AG08396 (cell line): Measurements from ENCODE around the gene PLA2G4E.
A peak's percentile ranks its signal among the peaks of the same experiment; 100 is the strongest.

Experiments used
- DNase-seq: peaks from one replicate; pipeline ENCODE4 v3.0.0; 2012; ENCODE audit warnings: low spot score, mixed read lengths

Gene PLA2G4E

DNA sequence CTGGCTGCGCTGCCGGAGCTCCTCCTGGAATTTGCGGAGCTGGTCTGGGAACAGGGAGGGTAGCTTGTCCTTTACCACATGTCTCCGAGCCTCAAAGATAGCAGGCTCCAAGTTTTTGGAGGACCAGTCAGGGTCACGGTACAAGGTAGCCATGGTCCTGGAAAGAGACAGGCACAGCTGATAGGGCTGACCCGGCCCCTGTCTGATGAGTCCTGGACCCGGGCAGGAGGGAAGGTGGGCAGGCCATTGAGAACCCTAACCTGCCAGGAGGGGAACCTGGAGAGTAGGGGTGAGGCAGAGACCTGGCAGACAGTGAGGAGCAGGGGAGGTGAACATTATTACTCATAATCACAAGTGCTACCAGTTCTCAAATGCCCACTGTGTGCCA is 28.0 kb downstream of the PLA2G4E start:
- DNase-seq = no peak

DNA sequence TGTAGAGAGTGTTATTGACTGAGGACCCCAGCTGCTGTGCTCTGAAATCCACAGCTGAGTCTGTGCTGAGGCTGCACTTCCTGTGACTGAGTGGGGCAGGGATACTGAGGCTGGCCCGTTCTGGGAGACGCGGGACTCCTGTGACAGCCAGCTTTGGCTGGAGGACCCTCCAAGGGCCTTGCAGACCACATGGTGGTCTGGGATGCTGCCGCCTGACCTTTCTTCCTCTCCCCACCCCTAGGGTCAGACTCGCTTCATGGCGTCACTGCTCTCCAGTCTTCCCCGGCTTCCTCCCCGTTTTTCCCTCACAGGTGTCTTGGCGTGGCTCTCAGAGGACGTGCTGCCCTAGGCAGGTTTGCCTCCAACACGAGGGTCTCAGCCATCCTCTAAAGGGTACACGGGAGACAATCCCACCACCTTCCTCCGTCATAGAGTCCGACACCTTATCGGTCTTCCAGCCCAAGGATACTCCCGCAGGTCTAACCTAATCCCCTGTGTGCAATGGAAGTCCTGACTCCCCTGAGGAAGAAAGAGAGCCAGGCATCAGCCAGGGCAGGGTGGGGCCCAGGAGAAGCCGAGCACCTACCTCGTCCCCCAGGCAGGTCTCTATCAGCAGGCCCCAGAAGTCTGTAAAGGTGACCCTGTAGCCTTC is 28.6 kb downstream of the PLA2G4E start:
- no peak for DNase-seq

DNA sequence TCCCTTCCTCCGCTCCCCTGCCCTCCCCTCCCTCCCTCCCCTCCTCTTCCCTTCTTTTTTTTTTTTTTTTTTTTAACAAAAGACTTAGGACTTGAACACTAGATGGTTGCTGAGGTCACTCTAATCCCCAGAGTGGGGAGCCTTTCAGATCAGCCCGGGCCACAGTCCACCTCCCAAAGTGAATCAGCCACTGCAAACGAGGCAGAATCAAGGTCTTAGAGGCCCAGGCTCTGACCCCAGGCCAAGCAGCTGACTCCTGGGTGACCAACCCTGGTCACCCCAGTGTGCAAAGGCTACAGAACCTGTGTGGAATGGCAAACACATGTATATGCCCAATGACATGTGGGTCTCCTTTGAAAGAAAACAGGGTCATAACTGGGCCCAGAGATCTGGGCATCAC is 30.2 kb downstream of the PLA2G4E start:
- no peak for DNase-seq

DNA sequence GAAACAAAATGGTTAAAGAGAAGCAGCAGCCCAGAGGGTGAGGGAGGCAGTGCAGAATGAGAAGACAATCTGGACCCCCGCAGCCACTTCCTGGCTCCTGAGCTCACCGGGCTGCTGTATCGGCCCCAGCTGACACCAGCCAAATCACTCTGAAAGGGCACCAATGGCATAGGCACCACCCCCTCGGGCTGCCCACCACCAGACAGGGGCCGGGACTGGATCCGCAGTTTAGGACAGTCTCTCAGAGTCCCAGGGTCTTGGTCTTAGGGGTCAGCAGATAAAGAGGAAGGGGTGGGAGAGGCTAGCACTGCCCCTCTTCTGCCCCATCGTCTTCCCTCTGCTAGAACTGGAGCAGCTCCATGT is 30.6 kb downstream of the PLA2G4E start:
- no peak for DNase-seq

DNA sequence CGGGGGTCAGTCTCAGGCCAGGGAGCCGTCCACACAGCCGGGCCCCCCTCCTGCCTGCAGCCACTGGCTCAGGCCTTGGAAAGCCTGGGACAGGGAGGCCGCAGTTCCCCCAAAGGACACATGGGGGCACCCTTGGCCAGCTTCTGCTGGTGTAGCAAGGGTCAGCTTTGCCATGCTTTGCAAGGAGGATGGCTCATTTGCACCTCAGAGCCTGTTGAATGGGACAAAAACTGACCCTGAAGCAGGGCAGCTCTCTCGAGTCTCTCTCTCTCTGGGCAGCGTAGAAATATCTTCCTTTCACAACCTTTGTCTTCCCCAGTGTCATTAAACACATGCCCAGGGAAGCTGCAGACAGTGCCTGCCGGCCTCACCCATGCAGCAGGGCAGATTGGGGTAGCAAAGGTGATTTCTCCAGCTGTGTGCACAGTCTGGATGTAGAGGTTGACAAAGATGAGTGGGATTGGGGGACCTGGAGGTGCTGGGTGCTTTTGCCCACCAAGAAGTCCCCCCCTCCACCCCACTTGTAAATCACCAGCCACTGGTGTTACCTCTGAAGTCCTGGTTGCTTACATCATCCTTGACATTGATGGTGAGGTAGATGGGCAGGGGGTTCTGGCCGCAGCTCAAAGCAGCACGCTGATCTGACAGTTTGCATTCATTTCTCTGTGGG is 31.1 kb downstream of the PLA2G4E start:
- peak; percentile 90 for DNase-seq

DNA sequence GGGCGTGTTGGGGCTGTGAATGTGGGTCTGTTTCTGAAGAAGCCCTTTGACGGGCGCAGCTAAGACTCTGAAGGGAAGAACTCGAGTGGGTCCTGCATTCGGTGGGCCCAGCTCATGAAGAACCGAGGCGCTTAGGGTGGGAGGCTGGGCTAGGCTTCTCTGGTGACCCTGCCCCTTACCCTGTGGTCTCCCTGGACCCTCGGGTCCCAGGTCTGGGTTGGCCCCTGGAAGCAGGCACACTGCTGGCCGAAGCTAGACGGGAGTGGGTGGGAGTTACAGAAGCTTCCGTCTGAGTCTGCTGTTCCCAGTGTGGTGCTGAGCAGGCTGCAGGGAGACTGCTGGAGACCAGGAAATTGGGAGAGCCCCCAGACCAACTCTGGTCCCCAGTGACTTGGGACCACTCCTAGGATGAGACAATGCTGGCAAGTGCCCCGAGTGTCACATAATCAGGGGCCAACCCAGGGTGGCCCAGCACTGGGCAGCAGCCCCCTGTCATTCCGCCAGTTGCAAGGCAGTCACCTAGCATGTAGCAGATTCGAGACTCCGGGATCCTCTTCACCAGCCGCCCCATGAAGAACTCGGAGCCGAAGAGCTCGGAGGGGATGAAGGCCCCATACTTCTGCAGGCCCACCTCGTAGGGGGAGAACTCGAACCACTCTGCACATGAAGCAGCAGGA is 31.8 kb downstream of the PLA2G4E start:
- DNase-seq = no peak

DNA sequence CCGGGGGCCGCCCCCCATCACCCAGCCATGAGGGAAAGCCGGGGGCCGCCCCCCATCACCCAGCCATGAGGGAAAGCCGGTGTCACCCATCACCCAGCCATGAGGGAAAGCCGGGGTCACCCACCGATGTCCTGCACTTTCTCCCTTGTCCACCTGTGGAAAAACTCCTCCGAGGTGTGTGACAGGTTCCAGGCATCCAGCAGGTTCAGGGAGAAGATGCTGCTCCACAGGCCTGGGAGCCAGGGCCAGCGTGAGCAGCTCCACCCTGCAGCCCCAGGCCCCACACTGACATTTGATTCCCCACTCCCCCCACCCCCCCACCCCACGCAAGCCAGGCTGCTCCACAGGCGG is 32.9 kb downstream of the PLA2G4E start:
- DNase-seq = no peak

DNA sequence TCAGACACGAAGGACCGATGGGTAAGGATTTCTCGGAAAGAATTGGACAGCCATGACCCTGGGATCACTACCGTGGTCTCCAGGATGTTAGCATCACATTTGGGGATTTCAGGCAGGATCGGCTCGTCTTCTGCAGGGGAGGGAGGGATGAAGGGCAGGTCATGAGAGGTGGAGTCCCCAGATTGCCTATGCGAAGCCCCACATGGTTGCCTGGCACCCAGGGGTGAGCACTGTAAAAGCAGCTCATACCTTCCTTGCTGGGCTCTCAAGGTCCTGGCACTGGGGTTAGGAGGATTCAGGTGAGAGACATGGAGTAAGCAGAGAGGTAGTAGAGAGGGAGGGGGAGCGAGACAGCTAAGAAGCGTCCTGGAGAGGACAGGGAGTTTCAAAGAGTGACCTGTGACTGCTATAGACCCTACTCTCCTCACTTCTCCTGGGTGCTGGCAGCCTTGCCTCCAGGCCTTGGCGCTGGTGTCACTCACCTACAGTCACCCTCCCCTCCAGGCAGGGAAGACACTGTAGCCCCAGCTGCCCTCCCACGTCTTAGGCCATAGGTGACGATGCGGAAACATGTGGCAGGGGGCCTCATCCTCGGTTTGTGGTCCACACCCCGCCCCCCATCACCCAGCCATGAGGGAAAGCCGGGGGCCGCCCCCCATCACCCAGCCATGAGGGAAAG is 33.5 kb downstream of the PLA2G4E start:
- DNase-seq = no peak

DNA sequence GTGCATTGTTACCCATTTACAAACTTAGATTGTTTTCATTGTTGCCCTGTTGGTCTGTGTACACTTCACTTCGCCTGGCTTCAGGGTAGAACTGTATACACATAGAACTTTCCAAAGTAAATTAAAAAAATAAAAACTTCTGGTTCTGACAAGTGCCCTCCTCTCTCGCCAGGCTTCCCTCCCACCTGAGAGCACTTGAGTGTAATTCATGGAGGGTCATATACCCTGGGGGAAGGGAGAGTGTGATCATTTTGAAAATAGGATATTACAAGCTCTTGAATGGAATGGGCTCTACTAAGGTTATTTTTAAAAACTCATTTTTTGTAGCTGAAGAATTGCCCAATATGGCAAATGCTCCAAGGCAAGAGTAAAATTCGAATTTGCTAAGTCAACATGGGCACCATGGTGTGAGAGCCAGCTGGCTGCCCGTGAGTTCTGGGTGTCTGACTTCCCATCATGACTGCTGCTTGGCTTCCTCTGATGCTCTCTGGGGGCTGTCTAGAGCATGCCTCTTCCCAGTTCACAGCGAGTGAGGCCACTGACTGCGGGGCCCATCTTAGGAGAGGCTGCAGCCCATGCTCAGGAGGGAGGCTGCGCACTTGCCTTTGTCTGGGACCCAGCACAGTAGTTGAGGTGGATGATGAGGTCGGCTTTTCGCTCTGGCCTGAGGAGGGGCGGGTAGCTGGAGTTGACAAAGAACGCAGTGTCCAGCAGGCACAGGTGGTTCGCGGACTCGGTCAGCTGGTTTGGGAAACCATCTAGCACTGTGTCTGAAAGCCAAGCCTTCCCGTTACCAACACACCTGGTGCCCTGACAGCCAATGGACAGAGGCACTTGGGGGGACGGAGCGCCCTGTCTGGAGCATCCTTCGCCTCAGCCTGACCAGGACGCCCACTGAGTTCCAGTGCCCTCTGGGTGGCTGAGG is 35.3 kb downstream of the PLA2G4E start:
- no peak for DNase-seq

DNA sequence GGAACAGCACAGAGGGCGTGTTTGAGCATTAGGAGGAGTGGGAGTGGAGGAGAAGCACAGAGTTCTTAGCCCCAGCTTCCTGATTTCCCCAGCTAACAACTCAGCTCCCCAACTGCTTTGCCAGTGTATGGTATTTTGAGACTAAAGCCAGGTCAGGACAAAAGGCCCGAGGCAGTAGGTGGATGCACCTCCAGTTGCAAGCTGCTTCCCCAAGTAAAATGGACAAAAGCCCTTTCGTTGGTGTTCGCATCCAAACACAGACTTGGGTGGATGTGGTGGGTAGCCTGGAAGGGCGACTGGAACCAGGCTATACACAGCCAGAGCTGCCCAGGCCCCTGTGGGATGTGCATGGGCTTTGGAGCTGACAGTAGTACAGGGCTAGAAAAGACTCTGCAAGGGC is 36.2 kb downstream of the PLA2G4E start:
- no peak for DNase-seq

DNA sequence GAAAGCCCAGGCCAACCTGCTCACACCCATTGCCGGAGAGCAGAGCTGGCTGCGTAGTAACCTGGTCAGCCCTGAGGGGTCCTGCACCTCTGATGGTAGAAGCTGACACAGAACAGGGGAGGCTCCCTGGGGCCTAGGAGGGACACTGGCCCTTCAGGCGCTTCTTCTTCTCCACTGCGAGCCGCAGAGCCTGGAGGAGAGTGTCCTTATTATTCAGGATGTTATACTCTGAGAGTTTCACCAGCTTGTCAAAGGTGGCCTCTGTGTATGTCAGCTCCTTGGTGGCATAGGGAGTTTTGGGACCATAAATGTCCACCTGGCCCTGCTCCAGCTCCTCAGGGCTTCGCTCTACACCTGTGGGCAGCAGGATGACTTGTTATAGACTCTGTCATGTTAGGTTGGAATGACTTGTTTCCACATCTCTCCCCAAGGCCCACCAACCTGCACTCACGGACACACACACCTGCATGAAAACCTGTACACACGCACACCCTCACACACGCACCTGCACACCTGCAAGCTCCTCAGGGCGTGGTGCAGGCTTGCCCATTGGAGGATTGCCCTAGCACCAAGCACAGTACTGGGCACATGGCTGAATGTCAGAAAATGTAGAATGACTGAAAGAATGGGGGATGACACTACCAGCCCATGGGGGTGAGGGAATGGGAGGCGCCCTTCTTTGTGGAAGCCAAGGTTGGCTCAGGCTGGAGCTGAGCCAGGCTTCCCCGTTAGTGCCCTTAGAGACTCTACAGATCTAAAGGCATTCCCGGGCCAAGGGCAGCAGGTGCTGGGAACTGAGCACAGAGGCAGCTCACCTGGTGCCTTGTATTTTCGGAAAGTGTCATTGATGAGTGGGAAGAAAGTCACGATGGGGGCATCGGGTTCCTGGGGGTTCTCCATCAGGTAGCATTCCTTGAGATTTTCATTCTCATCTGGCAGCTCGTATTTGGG is 36.9 kb downstream of the PLA2G4E start:
- no peak for DNase-seq

DNA sequence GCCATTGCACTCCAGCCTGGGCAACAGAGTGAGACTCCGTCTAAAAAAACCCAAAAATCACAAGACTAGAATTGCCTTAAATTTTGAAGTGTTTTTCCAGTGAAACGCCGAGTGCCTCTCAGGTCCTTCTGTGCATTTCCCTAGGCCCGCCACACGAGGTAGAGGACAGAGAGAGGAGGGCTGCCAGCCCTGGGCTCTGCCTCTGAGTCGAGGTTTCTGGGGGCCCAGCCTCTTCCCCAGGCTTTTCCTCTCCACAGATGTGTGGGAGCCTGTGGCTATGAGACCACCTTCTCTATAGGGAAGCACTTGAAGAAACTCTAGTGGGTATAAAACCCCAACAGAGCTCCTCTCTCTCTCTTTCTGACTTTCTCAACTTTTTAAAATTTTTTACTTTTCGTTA is 37.6 kb downstream of the PLA2G4E start:
- DNase-seq = no peak

DNA sequence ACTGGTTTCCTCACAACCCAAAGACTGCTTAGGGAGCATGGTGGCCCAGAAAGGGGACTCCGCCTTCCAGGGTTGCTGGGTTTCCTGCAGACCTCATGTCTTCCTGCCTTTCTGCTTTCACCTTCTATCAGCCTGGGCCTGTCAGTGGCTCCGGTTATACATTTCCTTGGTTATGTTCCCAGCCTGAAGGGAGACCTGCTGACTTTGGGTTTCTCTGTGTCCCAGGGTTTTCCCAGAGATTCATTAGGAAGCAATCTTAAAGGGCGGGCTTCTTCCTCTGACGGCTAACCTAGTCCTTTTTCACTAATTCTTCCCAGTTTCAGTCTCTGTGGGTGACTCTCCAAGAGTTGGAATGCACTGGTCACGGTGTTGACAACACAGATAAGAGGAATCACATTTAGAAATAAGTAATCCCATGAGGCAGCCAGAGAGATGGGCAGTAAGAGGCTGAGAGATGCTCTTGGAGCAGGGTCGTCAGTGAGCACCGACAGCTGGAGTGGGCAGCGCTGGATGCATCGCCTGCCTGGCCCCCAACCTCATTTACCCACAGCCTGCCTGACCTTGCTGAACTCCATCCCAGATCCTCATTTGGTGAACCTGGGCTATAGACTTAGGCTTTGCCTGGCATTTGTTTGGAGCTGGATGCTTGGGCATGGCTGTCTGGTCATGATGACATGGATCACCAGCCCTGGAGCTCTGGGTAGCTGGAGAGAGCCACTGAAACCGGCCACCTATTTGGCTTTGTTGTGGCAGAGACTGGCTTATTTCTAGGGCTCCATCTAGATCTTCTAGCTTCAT is 38.5 kb downstream of the PLA2G4E start:
- DNase-seq = no peak

DNA sequence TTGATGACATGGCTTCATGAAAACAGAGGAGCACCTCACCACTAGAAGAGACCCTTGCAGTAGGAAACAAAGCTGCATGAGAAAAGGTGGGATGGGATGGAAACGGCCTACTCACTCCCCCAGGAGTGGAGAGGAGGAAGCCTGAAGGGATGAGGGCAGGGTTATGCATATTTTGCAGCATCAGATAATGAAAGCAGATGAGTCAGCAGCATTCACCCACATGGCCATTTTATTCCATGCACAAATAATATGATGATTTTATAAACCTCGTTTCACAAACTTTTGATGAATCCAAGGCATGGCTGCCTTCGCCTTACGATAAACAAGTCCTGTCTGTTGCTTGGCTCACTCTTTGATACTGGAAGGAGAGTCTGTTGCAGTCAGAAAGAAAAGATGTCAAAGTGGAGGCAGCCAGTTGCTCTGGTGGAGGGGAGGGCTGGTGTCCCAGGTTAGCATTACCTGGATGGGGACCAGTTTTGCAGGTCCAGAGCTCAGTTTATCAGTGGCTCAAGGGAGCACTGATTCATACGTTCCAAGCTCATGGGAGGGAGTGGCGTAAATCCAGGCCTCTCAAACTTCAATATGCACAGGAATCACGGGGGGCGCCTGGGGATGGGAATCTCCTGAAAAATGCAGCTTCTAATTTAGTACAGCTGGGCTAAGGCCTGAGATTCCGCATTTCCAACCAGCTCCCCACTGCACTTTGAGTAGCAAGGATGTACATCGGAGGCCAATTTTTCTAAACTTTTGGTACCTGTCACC is 39.3 kb downstream of the PLA2G4E start:
- peak; percentile 40 for DNase-seq

DNA sequence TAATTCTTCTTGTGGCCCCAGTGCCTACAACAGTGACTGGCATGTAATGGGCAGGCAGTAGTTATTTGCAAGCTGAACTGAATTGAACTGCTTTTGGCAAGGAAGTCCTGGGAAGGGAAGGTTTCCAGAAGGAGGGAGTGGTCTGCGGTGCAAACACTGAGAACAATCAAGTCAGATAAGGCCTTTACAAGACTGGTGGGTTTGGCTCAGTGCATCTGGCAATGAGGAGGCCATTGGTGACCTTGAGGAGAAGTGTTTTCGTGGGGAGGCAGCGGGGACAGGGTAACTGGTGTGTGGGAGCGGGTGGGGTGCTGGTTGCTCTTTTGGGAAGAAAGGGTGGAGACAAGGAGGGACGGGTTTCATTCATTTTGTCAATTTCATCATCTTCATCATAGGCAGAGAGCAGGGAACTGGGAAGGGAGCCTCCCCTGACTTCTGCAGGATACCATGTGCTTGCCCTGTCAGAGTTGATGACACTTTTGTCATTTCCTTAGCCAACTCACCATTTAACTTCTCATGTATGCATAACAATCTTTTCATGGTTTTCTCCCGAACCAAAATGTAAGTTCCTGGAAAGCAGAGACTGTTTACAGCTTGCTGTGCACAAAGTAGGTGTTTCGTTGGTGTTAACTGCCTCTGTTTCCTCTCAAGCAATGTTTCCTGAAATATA is 40.1 kb downstream of the PLA2G4E start:
- no peak for DNase-seq

DNA sequence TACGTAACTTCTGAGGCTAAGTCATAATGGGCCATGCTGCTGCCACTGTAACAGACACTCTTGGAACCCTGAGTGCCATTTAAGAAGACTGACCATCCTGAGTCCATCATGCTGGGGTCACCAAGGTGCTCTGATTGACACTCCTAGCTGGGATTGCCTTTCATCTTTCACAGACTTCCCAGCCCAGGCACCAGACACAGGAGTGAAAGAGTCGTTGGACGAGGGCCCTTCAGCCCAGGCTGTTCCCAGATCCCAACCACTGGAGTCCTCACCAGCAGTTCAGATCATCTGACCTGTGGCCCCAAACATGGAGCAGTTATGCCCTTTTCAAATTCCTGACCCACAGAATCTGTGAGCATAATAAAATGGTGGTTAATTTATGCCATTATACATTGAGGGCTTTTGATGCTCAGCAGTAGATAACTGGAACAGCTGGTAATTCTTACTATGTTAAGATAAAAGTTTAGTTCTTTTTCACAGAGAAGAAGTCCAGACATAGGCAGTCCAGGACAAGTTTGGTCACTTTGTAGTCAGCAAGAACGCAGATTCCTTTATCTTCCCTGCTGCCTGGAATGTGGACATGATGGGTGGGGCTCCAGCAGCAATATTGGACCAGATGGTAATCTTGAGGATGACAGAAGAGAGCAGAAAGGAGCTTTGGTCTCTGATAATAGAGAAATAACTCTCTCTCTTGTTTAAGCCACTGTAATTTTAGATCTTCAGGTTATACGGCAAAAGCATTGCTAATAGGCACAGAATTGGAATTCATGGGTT is 41.2 kb downstream of the PLA2G4E start:
- DNase-seq = no peak

DNA sequence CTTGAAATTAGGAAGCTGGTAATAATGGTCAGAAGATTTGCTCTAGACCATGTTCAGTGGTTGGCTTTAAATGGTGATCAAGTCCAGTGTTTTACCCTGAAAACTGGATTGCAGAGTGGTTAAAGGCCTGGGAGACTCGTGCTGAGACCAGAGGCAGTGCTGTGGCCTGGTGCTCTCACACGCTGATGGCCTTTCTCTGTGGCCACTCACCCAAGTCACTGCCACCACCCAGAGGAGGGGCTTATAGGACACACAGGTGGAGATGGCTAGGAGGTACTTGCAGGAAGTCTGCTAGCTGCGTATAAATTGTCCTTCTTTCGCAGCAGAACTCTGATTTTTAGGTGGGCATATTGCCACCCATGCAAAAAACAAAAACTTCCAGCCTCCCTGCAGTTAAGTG is 42.3 kb downstream of the PLA2G4E start:
- no peak for DNase-seq
